ENCODE data around the gene CTSW.

The CTSW gene

DNA sequence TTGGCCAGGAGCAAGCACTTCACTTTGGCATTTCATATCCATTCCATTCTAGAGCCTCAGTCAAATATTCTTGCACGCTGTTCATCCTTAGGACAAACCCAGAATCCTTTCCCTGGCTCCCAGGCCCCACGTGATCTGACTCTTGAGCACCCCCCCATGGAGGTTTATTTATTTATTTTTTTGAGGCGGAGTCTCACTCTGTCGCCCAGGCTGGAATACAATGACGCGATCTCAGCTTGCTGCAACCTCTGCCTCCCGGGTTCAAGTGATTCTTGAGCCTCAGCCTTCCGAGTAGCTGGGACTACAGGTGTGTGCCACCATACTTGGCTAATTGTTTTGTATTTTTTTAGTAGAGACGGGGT, 52.9 kb downstream of the CTSW start:
- peak; percentile 24 for DNase-seq
